Endothelial cell of umbilical vein (primary cell): Measurements from ENCODE around the gene HECTD2. TPM values are rescaled to one million over a fixed set of nuclear protein-coding genes. Genes with fewer than 3 reads are reported as not detected.

Experiments used
- BruUV-seq: library from RNA; stranded (reverse); fragments of 400-500 nt; replicated peaks from 2 replicates; lab custom pipeline; 2021; lab: Mats Ljungman, UMichigan
- CTCF ChIA-PET: fragments of 300-600, 350-600 bp; sonication (Branson Sonifier 250); formaldehyde crosslinking; loops from one replicate; lab custom pipeline; 2021; ENCODE audit warnings: antibody characterized with exemption, inconsistent platforms; lab: Charles Lee
- POLR2A ChIA-PET: fragments of 300-600, 350-600 bp; sonication (Branson Sonifier 250); formaldehyde crosslinking; loops from one replicate; lab custom pipeline; 2021; ENCODE audit warnings: antibody characterized with exemption, inconsistent platforms; lab: Charles Lee
- DNase-seq: peaks from one replicate; pipeline ENCODE4 v3.0.0-alpha.2; 2011; ENCODE audit warnings: low read depth, low spot score
- FAIRE-seq: peaks from 2 replicates; lab custom pipeline; 2011; peaks lifted over from hg19 to GRCh38; lab: Jason Lieb, UNC
- H2AFZ ChIP-seq: 2 replicates; pipeline ENCODE4 v1.6.0; 2012; ENCODE audit warnings: low read depth, low read length, control low read depth, inconsistent platforms
- H3K27ac ChIP-seq: 2 replicates; pipeline ENCODE4 v1.5.1; 2011; ENCODE audit warnings: low read depth, mild to moderate bottlenecking, control low read depth, low read length, moderate library complexity; ENCODE audit not compliant: insufficient read depth
- H3K27me3 ChIP-seq, 2 experiments: 2 replicates each; pipeline versions ENCODE4 v1.6.0 to v1.6.1; 2011; ENCODE audit warnings: low read length in 2 of 2, mixed read lengths in 1 of 2; ENCODE audit not compliant: control insufficient read depth in 2 of 2, insufficient read depth in 2 of 2
- H3K36me3 ChIP-seq, 2 experiments: 2 replicates in 1 of 2; 3 replicates in 1 of 2; pipeline ENCODE4 v1.5.1; 2011; ENCODE audit warnings: low read length in 2 of 2, mild to moderate bottlenecking in 1 of 2, moderate library complexity in 1 of 2; ENCODE audit not compliant: control insufficient read depth in 2 of 2, insufficient read depth in 2 of 2; ENCODE audit errors: extremely low read depth in 1 of 2
- H3K4me1 ChIP-seq: 3 replicates; pipeline ENCODE4 v1.5.1; 2011; ENCODE audit warnings: mild to moderate bottlenecking, low read length; ENCODE audit not compliant: control insufficient read depth, insufficient read depth; ENCODE audit errors: extremely low read depth
- H3K4me2 ChIP-seq: 2 replicates; pipeline ENCODE4 v1.6.1; 2011; ENCODE audit warnings: low read length, control low read depth, mixed read lengths; ENCODE audit not compliant: insufficient read depth
- H3K4me3 ChIP-seq, 3 experiments: fragments of 200-600 bp in 1 of 3; sonication (generic), shearing (Covaris generic) in 1 of 3; replicated peaks in 1 of 3; 2 replicates each; pipeline ENCODE4 v1.5.1; 2011 to 2016; ENCODE audit warnings: control low read depth in 3 of 3, low read length in 3 of 3, mild to moderate bottlenecking in 2 of 3, inconsistent platforms in 1 of 3, low read depth in 1 of 3, moderate library complexity in 1 of 3; ENCODE audit not compliant: insufficient read depth in 1 of 3
- H3K79me2 ChIP-seq: 2 replicates; pipeline ENCODE4 v1.6.0; 2012; ENCODE audit warnings: low read length, inconsistent platforms; ENCODE audit not compliant: control insufficient read depth, insufficient read depth
- H3K9ac ChIP-seq: replicated peaks from 2 replicates; pipeline ENCODE3; 2011; ENCODE audit warnings: low read length, control low read depth; ENCODE audit not compliant: insufficient read depth; ENCODE audit errors: extremely low read depth
- H3K9me1 ChIP-seq: replicated peaks from 3 replicates; pipeline ENCODE4 v1.6.0; 2011; ENCODE audit warnings: mild to moderate bottlenecking, low read length; ENCODE audit not compliant: control insufficient read depth, insufficient read depth; ENCODE audit errors: extremely low read depth
- H3K9me3 ChIP-seq: replicated peaks from 2 replicates; pipeline ENCODE4 v1.5.1; 2012; ENCODE audit warnings: low read length, inconsistent platforms; ENCODE audit not compliant: control insufficient read depth, insufficient read depth
- H4K20me1 ChIP-seq: replicated peaks from 2 replicates; pipeline ENCODE3; 2011; ENCODE audit warnings: mild to moderate bottlenecking, low read length; ENCODE audit not compliant: control insufficient read depth, insufficient read depth; ENCODE audit errors: extremely low read depth
- EZH2 ChIP-seq: IDR thresholded peaks from 2 replicates; pipeline ENCODE4 v1.6.1; 2012; ENCODE audit warnings: borderline replicate concordance, low read depth, mild to moderate bottlenecking, moderate library complexity, low read length, inconsistent platforms; ENCODE audit not compliant: severe bottlenecking
- FOS ChIP-seq: IDR thresholded peaks from 2 replicates; pipeline ENCODE4 v1.6.1; 2011; ENCODE audit warnings: mild to moderate bottlenecking, low read length, moderate library complexity, borderline replicate concordance; ENCODE audit not compliant: insufficient read depth
- GATA2 ChIP-seq: IDR thresholded peaks from 2 replicates; pipeline ENCODE4 v1.7.0; 2011; ENCODE audit warnings: low read depth, mild to moderate bottlenecking, moderate library complexity, mixed read lengths, low read length; ENCODE audit not compliant: insufficient read length, insufficient read depth
- JUN ChIP-seq: IDR thresholded peaks from 2 replicates; pipeline ENCODE4 v1.6.1; 2011; ENCODE audit warnings: borderline replicate concordance, low read depth; ENCODE audit not compliant: insufficient read length, insufficient read depth
- MYC ChIP-seq: IDR thresholded peaks from one replicate; pipeline ENCODE4 v1.6.1; 2011; ENCODE audit warnings: mild to moderate bottlenecking, low read depth, low read length
- POLR2A ChIP-seq: IDR thresholded peaks from 2 replicates; pipeline ENCODE4 v1.6.1; 2012; ENCODE audit warnings: low read depth, mild to moderate bottlenecking, control low read depth, low read length
- POLR2AphosphoS5 ChIP-seq: IDR thresholded peaks from 2 replicates; pipeline ENCODE4 v1.6.1; 2012; ENCODE audit warnings: low read depth, mild to moderate bottlenecking, control low read depth, low read length, moderate library complexity; ENCODE audit not compliant: insufficient read depth
- dilution Hi-C: fragments of 300-500 bp; cut with MboI; formaldehyde crosslinking; loops from one replicate; pipeline ENCODE4 v1.15.0; 2019; ENCODE audit warnings: low sequenced_read_pairs; ENCODE audit not compliant: extremely low pct_ligation_motif_present
- intact Hi-C: fragments of 100-400 bp; cut with micrococcal nuclease; formaldehyde crosslinking; loops from one replicate; pipeline ENCODE4 v1.10.0; 2022
- polyA plus RNA-seq, 4 experiments: library from polyadenylated mRNA; depleted of rRNA in 3 of 4; stranded (reverse) in 3 of 4; unstranded in 1 of 4; fragments of >200 nt; gene quantifications; 2 replicates each; pipeline versions ENCODE4 v1.2.1 to v1.2.3, GENCODE V29; 2011 to 2012; ENCODE audit warnings: missing spikeins in 1 of 4
- total RNA-seq: library from RNA; stranded (reverse); gene quantifications from 2 replicates; pipeline ENCODE4 v1.2.3, GENCODE V29; 2021
- TF ChIP-seq, protein P1 (sequence below): IDR thresholded peaks from 2 replicates; pipeline ENCODE4 v1.6.1; 2011; ENCODE audit not compliant: insufficient read depth, insufficient read length
- TF ChIP-seq, protein P2 (sequence below), 2 donors: IDR thresholded peaks; 1 replicate in 1 of 2; 2 replicates in 1 of 2; pipeline ENCODE4 v1.5.1; 2011; ENCODE audit warnings: low read length in 2 of 2, mild to moderate bottlenecking in 2 of 2, moderate library complexity in 2 of 2, control low read depth in 1 of 2, inconsistent platforms in 1 of 2, low read depth in 1 of 2; ENCODE audit not compliant: insufficient read depth in 1 of 2; ENCODE audit errors: extremely low read depth in 1 of 2

The HECTD2 gene
- total and polyA plus RNA-seq, 2 donors (not counting 3 experiments of a cell fraction or from before 2014, with no cell fraction given), result 4.2 to 10.7 TPM

DNA sequence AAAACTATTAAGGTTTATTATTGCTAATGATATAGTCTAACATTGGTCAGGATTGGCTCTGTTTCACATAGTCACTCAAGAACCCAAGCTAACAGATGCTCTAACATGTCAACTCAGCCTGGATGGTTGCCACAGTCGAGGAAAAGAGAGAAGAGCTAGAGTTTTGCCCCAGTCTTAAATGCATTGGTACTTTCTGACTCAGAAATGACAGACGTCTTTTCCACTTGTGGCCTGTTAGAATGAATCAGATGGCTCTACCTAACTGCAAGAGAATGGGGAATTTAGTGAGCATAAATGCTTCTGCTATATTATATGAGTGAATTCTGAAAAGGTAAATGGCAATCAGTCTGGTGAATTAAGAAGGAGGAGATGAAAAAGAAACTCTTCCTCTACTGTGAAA, 13.9 kb downstream of the HECTD2 start:
- H2AFZ ChIP-seq, result no peak overlapping the region
- H3K79me2 ChIP-seq, result no peaks in the 10 kb centered on the region
- no peaks in the 10 kb centered on the region for H4K20me1 ChIP-seq
- POLR2A ChIA-PET, result no interaction called here
- no peaks in the 10 kb centered on the region for H3K4me1 ChIP-seq
- H3K9ac ChIP-seq, result no peak overlapping the region
- H3K27ac ChIP-seq, result no peak overlapping the region
- CTCF ChIA-PET, result interaction anchor here (1.1 kb wide), 1 partner anchor 126 kb away, joined by 3 read pairs; no protein-coding TSS in a partner anchor
- TF ChIP-seq FOS, result no peak
- TF ChIP-seq POLR2A, result no peak
- TF ChIP-seq EZH2, result no peak
- no peak for TF ChIP-seq MYC
- no peak for TF ChIP-seq JUN
- TF ChIP-seq, protein P1, sequence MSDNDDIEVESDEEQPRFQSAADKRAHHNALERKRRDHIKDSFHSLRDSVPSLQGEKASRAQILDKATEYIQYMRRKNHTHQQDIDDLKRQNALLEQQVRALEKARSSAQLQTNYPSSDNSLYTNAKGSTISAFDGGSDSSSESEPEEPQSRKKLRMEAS, result no peak
- DNase-seq (no peak), FAIRE-seq (peak; percentile 54)
- H3K9me3 ChIP-seq, result no peaks in the 10 kb centered on the region
- no TSS peak for BruUV-seq
- H3K9me1 ChIP-seq, result no peaks in the 10 kb centered on the region
- dilution Hi-C loops, result no loop called here
- H3K4me2 ChIP-seq, result no peak overlapping the region
- H3K27me3 ChIP-seq, result no peaks in the 10 kb centered on the region
- no peak overlapping the region for H3K4me3 ChIP-seq
- intact Hi-C loops, result no loop called here
- no peaks in the 10 kb centered on the region for H3K36me3 ChIP-seq

DNA sequence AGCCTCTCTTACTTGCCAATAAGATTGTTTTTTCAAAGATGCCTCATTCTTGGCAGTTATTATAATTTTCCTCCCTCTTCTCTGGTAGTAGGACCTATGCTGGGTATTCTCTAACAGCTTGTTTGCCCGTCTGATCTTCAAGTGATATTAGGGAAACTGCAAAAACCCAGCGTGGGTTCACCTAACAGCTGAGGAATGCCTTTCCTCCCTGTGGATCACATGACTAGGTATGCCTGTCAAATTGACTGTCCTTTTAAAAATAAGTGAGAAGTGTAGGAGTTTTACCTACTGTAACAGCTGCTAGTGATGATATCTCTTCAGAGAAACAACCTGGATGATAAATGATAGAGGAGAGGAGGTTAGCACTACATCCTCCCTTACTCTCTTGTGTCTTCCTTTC, 22.0 kb downstream of the HECTD2 start:
- no TSS peak for BruUV-seq
- H3K4me1 ChIP-seq, result peaks cover 16% of the 10 kb centered on the region
- no peak overlapping the region for H3K4me2 ChIP-seq
- H3K27ac ChIP-seq, result no peak overlapping the region
- CTCF ChIA-PET, result interaction anchor here (1.4 kb wide), 1 partner anchor 11 kb away, joined by 5 read pairs; no protein-coding TSS in a partner anchor
- H3K9me3 ChIP-seq, result no peaks in the 10 kb centered on the region
- intact Hi-C loops (no loop called here), dilution Hi-C loops (no loop called here)
- no peak overlapping the region for H2AFZ ChIP-seq
- H3K27me3 ChIP-seq, result no peaks in the 10 kb centered on the region
- no peak for FAIRE-seq
- no peak overlapping the region for H3K9ac ChIP-seq
- no peak for DNase-seq
- no peaks in the 10 kb centered on the region for H3K9me1 ChIP-seq
- no peaks in the 10 kb centered on the region for H3K79me2 ChIP-seq
- peaks cover 0 to 3% of the 10 kb centered on the region in 2 experiments for H3K36me3 ChIP-seq
- POLR2A ChIA-PET, result no interaction called here
- H3K4me3 ChIP-seq, result no peak overlapping the region
- H4K20me1 ChIP-seq, result no peaks in the 10 kb centered on the region
- TF ChIP-seq POLR2AphosphoS5 (no peak), FOS (no peak), POLR2A (no peak), JUN (no peak), EZH2 (no peak), MYC (no peak), GATA2 (no peak)
- TF ChIP-seq, protein P1, result no peak
- TF ChIP-seq, protein P2, sequence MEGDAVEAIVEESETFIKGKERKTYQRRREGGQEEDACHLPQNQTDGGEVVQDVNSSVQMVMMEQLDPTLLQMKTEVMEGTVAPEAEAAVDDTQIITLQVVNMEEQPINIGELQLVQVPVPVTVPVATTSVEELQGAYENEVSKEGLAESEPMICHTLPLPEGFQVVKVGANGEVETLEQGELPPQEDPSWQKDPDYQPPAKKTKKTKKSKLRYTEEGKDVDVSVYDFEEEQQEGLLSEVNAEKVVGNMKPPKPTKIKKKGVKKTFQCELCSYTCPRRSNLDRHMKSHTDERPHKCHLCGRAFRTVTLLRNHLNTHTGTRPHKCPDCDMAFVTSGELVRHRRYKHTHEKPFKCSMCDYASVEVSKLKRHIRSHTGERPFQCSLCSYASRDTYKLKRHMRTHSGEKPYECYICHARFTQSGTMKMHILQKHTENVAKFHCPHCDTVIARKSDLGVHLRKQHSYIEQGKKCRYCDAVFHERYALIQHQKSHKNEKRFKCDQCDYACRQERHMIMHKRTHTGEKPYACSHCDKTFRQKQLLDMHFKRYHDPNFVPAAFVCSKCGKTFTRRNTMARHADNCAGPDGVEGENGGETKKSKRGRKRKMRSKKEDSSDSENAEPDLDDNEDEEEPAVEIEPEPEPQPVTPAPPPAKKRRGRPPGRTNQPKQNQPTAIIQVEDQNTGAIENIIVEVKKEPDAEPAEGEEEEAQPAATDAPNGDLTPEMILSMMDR (IDR thresholded peaks at IDR 0.05; ENCODE audit: extremely low read depth in 1 of 2, insufficient read depth in 1 of 2, low read depth in 1 of 2, low read length in 2 of 2), result no peak
